ENCODE data around the gene ASIC1.

- TF ChIP-seq, protein P1, sequence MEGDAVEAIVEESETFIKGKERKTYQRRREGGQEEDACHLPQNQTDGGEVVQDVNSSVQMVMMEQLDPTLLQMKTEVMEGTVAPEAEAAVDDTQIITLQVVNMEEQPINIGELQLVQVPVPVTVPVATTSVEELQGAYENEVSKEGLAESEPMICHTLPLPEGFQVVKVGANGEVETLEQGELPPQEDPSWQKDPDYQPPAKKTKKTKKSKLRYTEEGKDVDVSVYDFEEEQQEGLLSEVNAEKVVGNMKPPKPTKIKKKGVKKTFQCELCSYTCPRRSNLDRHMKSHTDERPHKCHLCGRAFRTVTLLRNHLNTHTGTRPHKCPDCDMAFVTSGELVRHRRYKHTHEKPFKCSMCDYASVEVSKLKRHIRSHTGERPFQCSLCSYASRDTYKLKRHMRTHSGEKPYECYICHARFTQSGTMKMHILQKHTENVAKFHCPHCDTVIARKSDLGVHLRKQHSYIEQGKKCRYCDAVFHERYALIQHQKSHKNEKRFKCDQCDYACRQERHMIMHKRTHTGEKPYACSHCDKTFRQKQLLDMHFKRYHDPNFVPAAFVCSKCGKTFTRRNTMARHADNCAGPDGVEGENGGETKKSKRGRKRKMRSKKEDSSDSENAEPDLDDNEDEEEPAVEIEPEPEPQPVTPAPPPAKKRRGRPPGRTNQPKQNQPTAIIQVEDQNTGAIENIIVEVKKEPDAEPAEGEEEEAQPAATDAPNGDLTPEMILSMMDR (conservative IDR thresholded peaks at IDR 0.05): no peak
- no peak for TF ChIP-seq ZFX (IDR thresholded peaks at IDR 0.05)
Observed at GRCh38 chr12:50056639-50056976, 788 bp upstream of the ASIC1 start.
